GM12878 (cell line): ENCODE results near the gene KLRF1. TPM values are rescaled to one million over a fixed set of nuclear protein-coding genes. Genes with fewer than 3 reads are reported as not detected.
A peak's percentile ranks its signal among the peaks of the same experiment; 100 is the strongest.

ENCODE experiments used
- ATAC-seq: fragments of 200-7000 bp; cut with Tn5 transposase; 3 replicates; pipeline ENCODE4 v1.9.1; 2020; ENCODE audit warnings: mild to moderate bottlenecking, moderate library complexity
- Bru-seq: library from RNA; stranded (reverse); fragments of 400-500 nt; gene quantifications from one replicate; lab custom pipeline; 2021; lab: Mats Ljungman, UMichigan
- BruChase-seq, 2 experiments: library from RNA; stranded (reverse); fragments of 400-500 nt; gene quantifications; one replicate each; lab custom pipeline; 2021; lab: Mats Ljungman, UMichigan
- BruUV-seq: library from RNA; stranded (reverse); fragments of 400-500 nt; replicated peaks from 2 replicates; lab custom pipeline; 2021; lab: Mats Ljungman, UMichigan
- CTCF ChIA-PET: fragments of 300-600 bp; sonication (Branson Sonifier 250); formaldehyde crosslinking; extraction: SDS; loops from one replicate; lab custom pipeline; 2021; ENCODE audit warnings: inconsistent platforms; lab: Yijun Ruan, JAX
- POLR2A ChIA-PET: fragments of 350-600 bp; formaldehyde crosslinking; extraction: SDS; loops from one replicate; lab custom pipeline; 2021; ENCODE audit warnings: inconsistent platforms; lab: Charles Lee
- RAD21 ChIA-PET: fragments of 300-600 bp; sonication (Branson Sonifier 250); formaldehyde crosslinking; loops from one replicate; lab custom pipeline; 2023; ENCODE audit warnings: antibody characterized with exemption; ENCODE audit not compliant: unreplicated experiment; lab: Charles Lee
- SMC1A ChIA-PET: fragments of 300-600 bp; sonication (Branson Sonifier 250); formaldehyde crosslinking; loops from one replicate; lab custom pipeline; 2023; ENCODE audit not compliant: unreplicated experiment, uncharacterized antibody; lab: Charles Lee
- DNase-seq: peaks from one replicate; pipeline ENCODE4 v3.0.0-alpha.2; 2011; ENCODE audit warnings: low read depth, low spot score
- FAIRE-seq: peaks from 3 replicates; lab custom pipeline; 2011; peaks lifted over from hg19 to GRCh38; lab: Jason Lieb, UNC
- H2AFZ ChIP-seq: 2 replicates; pipeline ENCODE4 v1.6.0; 2011; ENCODE audit warnings: low read depth, low read length, control low read depth; ENCODE audit not compliant: control insufficient read depth
- H3K27ac ChIP-seq: 2 replicates; pipeline ENCODE4 v1.5.1; 2011; ENCODE audit warnings: control low read depth; ENCODE audit not compliant: control insufficient read depth, insufficient read depth
- H3K27me3 ChIP-seq, 2 experiments: replicated peaks in 1 of 2; 2 replicates each; pipeline versions ENCODE4 v1.6.0 to v1.6.1; 2011; ENCODE audit warnings: low read length in 1 of 2; ENCODE audit not compliant: control insufficient read depth in 2 of 2, insufficient read depth in 2 of 2
- H3K36me3 ChIP-seq, 2 experiments: 2 replicates each; pipeline ENCODE4 v1.5.1; 2011; ENCODE audit warnings: low read length in 1 of 2; ENCODE audit not compliant: control insufficient read depth in 2 of 2, insufficient read depth in 2 of 2
- H3K4me1 ChIP-seq: 2 replicates; pipeline ENCODE4 v1.6.1; 2011; ENCODE audit warnings: mild to moderate bottlenecking, low read length, moderate library complexity, mixed read lengths; ENCODE audit not compliant: control insufficient read depth, insufficient read depth
- H3K4me2 ChIP-seq: 2 replicates; pipeline ENCODE4 v1.6.0; 2011; ENCODE audit warnings: control low read depth; ENCODE audit not compliant: control insufficient read depth, insufficient read depth
- H3K4me3 ChIP-seq: fragments of 200-600 bp; sonication (generic); 2 replicates; pipeline ENCODE4 v1.5.1; 2016
- H3K79me2 ChIP-seq: 2 replicates; pipeline ENCODE4 v1.6.0; 2011; ENCODE audit warnings: low read length; ENCODE audit not compliant: control insufficient read depth, insufficient read depth
- H3K9ac ChIP-seq: 2 replicates; pipeline ENCODE4 v1.8.0; 2011; ENCODE audit warnings: low read length, control low read depth, mixed read lengths; ENCODE audit not compliant: control insufficient read depth, insufficient read depth
- H3K9me3 ChIP-seq: replicated peaks from 3 replicates; pipeline ENCODE4 v1.5.1; 2011; ENCODE audit warnings: mild to moderate bottlenecking, low read length; ENCODE audit not compliant: control insufficient read depth, insufficient read depth
- H4K20me1 ChIP-seq: 2 replicates; pipeline ENCODE4 v1.6.0; 2011; ENCODE audit not compliant: control insufficient read depth, insufficient read depth
- JUNB ChIP-seq: IDR thresholded peaks from 2 replicates; pipeline ENCODE4 v1.6.1; 2016; ENCODE audit warnings: antibody characterized with exemption, mild to moderate bottlenecking
- POU2F2 ChIP-seq: IDR thresholded peaks from 3 replicates; pipeline ENCODE4 v1.6.1; 2011; ENCODE audit warnings: low read depth, mild to moderate bottlenecking, low read length, borderline replicate concordance
- WGBS: methylation state at CpG from one replicate; pipeline ENCODE4 v1.1.6; 2016; ENCODE audit warnings: low lambda C conversion rate; ENCODE audit not compliant: insufficient replicate concordance, insufficient coverage; ENCODE audit errors: missing lambda C conversion rate; 5-methylcytosine and 5-hydroxymethylcytosine counted together
- in situ Hi-C: fragments of 300-500 bp; cut with MboI; formaldehyde crosslinking; loops from 9 replicates; pipeline ENCODE4 v1.14.3; 2018; ENCODE audit warnings: mixed read lengths
- intact Hi-C: fragments of 100-400 bp; cut with micrococcal nuclease; formaldehyde crosslinking; loops from one replicate; pipeline ENCODE4 v1.14.2; 2022; ENCODE audit not compliant: unreplicated experiment
- long read RNA-seq, 2 experiments: library from polyadenylated mRNA; unstranded; transcript quantifications; one replicate each; pipeline ENCODE4 v2.0.0, GENCODE V29; 2019 to 2020
- polyA minus RNA-seq, 3 experiments: library from RNA; depleted of rRNA, polyadenylated mRNA; stranded (reverse); fragments of >200 nt; gene quantifications; 2 replicates each; pipeline ENCODE4 v1.2.3, GENCODE V29; 2011
- polyA plus RNA-seq, 11 experiments: library from polyadenylated mRNA; depleted of rRNA in 4 of 11; unstranded in 6 of 11; stranded (reverse) in 5 of 11; fragments of >200 nt; fragmentation: Nextera tagmentation in 4 of 11; fragmentation: Illumina TruSeq in 1 of 11; extraction: Ambion mirVana in 4 of 11; extraction: Trizol in 1 of 11; gene quantifications; 1 replicate in 1 of 11; 2 replicates in 10 of 11; pipeline versions ENCODE4 v1.2.1 to v1.2.3, GENCODE V29; 2011 to 2016; ENCODE audit warnings: inconsistent platforms in 2 of 11, missing spikeins in 2 of 11, low read depth in 1 of 11
- total RNA-seq, 4 experiments: library from RNA; depleted of rRNA in 3 of 4; stranded (reverse); fragments of >200 nt in 3 of 4; fragmentation: Illumina TruSeq in 1 of 4; extraction: Trizol in 1 of 4; gene quantifications; 2 replicates each; pipeline versions ENCODE4 v1.2.1 to v1.2.3, GENCODE V29; 2013 to 2021
- TF ChIP-seq, protein P1 (sequence below): fragments of 450-650 bp; formaldehyde crosslinking; IDR thresholded peaks from 2 replicates; pipeline ENCODE4 v1.4.0; 2020; ENCODE audit warnings: mild to moderate bottlenecking, moderate library complexity

The KLRF1 gene, protein sequence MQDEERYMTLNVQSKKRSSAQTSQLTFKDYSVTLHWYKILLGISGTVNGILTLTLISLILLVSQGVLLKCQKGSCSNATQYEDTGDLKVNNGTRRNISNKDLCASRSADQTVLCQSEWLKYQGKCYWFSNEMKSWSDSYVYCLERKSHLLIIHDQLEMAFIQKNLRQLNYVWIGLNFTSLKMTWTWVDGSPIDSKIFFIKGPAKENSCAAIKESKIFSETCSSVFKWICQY
- total RNA-seq (2013; cell fraction: nucleolus; rRNA removed) = not detected in 2 replicates
- total RNA-seq (2014; rRNA removed) (not detected in 2 replicates), total RNA-seq (2014; rRNA removed; fragmentation: Illumina TruSeq; extraction: Trizol) (0.18 TPM in 1 of 2 replicates, not detected in the other), total RNA-seq (2021) (not detected in 2 replicates), polyA plus RNA-seq (2011; rRNA removed) (2.0 and 4.9 TPM in 2 replicates), polyA plus RNA-seq (2014; fragmentation: Illumina TruSeq; extraction: Trizol) (0.13 TPM in 1 of 2 replicates, not detected in the other), polyA plus RNA-seq (2014; fragmentation: Nextera tagmentation; extraction: Ambion mirVana) (under 1 TPM in 1 of 2 experiments, not detected in 1; 0.18 TPM), polyA plus RNA-seq (2014; rRNA removed) (0.27 TPM in 1 of 2 replicates, not detected in the other), polyA plus RNA-seq (2016; fragmentation: Nextera tagmentation; extraction: Ambion mirVana) (not detected), polyA minus RNA-seq (2011; rRNA and poly(A)+ RNA removed) (0.88 TPM in 1 of 2 replicates, not detected in the other), Bru-seq, nascent RNA (percentile 32 among the genes with signal in this experiment), BruChase-seq, experiment 1, labeled RNA remaining after a 6-hour chase (percentile 42 among the genes with signal in this experiment), BruChase-seq, experiment 2, labeled RNA remaining after a 2-hour chase (percentile 41 among the genes with signal in this experiment)
- polyA plus RNA-seq (2011; ENCODE audit: low read depth) = not detected
- polyA plus RNA-seq (2011; cell fraction: cytosol; rRNA removed) = 0.51 and 0.59 TPM in 2 replicates
- polyA plus RNA-seq (2011; cell fraction: nucleus; rRNA removed) = 1.5 and 2.0 TPM in 2 replicates
- polyA plus RNA-seq (2012) = 0.25 TPM in 1 of 2 replicates, not detected in the other
- polyA minus RNA-seq (2011; cell fraction: cytosol; rRNA and poly(A)+ RNA removed) = not detected in 2 replicates
- polyA minus RNA-seq (2011; cell fraction: nucleus; rRNA and poly(A)+ RNA removed) = 0.36 TPM in 1 of 2 replicates, not detected in the other
- long read RNA-seq, experiment 1 = 0 reads
- long read RNA-seq, experiment 2, partial matches to known transcripts = 0 of 2 reads
- long read RNA-seq, experiment 2, other reads (novel, unspliced or antisense) = 2 of 2 reads

DNA sequence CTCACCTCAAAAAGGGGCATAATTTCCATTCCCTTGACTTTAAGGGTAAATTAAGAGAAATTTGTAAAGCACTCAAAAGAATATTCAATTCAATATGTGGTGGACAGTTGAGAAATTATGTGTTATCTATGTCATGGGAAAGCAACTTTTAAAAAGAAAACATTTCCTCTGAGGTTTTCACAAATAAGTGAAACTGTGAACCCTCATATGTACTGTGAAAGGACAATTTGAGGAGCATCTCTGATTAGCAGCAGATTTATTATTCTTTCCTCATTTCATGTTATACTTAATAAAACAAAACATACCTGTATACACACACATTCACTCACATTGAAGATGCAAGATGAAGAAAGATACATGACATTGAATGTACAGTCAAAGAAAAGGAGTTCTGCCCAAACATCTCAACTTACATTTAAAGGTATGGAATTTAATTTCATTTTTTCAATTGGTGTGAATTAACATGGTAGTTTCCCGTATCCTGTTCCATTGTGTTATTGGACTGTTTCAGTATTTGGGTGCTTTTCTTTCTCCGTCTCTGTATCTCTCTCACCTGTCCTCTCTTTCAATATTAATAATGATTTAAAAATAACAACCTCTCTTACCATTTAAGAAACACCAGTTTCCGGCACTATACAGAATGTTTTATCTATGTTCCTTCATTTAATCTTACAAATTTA is at the start of gene KLRF1:
Gene KLRF1 (plus strand): TSS at position 273 of the 680 bp plus-strand sequence. CDS start 64 bp downstream, at position 337.
- in situ Hi-C loops (no loop called here), intact Hi-C loops (no loop called here)
- Histone ChIP-seq H3K4me3 (no peak within 1 kb of the TSS), H3K79me2 (no peaks in the 10 kb centered on the region), H4K20me1 (no peaks in the 10 kb centered on the region), H2AFZ (no peak within 1 kb of the TSS), H3K27ac (no peak within 1 kb of the TSS), H3K9me3 (no peaks in the 10 kb centered on the region), H3K27me3 (no peaks in the 10 kb centered on the region), H3K4me2 (no peak within 1 kb of the TSS), H3K9ac (no peak within 1 kb of the TSS), H3K36me3 (no peaks in the 10 kb centered on the region), H3K4me1 (no peaks in the 10 kb centered on the region)
- BruUV-seq = no TSS peak
- SMC1A ChIA-PET = interaction anchor here (0.6 to 1.5 kb wide), 2 partner anchors 44 to 675 kb away, joined by 3 read pairs; no protein-coding TSS in a partner anchor
- RAD21 ChIA-PET = no interaction called here
- no peak for FAIRE-seq
- ATAC-seq = peak; percentile 36; the same call in 1 of the 3 replicates
- no peak for DNase-seq
- WGBS = 3% methylated on average over 3 of the region's 3 CpGs
- POLR2A ChIA-PET = no interaction called here
- CTCF ChIA-PET = no interaction called here
- TF ChIP-seq JUNB = peak; percentile 45; the same call in 1 of the 2 replicates
- TF ChIP-seq, protein P1, sequence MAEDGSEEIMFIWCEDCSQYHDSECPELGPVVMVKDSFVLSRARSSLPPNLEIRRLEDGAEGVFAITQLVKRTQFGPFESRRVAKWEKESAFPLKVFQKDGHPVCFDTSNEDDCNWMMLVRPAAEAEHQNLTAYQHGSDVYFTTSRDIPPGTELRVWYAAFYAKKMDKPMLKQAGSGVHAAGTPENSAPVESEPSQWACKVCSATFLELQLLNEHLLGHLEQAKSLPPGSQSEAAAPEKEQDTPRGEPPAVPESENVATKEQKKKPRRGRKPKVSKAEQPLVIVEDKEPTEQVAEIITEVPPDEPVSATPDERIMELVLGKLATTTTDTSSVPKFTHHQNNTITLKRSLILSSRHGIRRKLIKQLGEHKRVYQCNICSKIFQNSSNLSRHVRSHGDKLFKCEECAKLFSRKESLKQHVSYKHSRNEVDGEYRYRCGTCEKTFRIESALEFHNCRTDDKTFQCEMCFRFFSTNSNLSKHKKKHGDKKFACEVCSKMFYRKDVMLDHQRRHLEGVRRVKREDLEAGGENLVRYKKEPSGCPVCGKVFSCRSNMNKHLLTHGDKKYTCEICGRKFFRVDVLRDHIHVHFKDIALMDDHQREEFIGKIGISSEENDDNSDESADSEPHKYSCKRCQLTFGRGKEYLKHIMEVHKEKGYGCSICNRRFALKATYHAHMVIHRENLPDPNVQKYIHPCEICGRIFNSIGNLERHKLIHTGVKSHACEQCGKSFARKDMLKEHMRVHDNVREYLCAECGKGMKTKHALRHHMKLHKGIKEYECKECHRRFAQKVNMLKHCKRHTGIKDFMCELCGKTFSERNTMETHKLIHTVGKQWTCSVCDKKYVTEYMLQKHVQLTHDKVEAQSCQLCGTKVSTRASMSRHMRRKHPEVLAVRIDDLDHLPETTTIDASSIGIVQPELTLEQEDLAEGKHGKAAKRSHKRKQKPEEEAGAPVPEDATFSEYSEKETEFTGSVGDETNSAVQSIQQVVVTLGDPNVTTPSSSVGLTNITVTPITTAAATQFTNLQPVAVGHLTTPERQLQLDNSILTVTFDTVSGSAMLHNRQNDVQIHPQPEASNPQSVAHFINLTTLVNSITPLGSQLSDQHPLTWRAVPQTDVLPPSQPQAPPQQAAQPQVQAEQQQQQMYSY (CRISPR knock-in tag) = no peak
- no peak for TF ChIP-seq POU2F2
